HCT116 (cell line): ENCODE results near the gene TTC12. TPM values are rescaled to one million over a fixed set of nuclear protein-coding genes. Genes with fewer than 3 reads are reported as not detected.

Source experiments
- ATAC-seq: fragments of 200-7000 bp; cut with Tn5 transposase; 2 replicates; pipeline ENCODE4 v1.9.1; 2020; ENCODE audit warnings: mild to moderate bottlenecking, moderate library complexity
- BruUV-seq: library from RNA; stranded (reverse); fragments of 400-500 nt; replicated peaks from 2 replicates; lab custom pipeline; 2021; lab: Mats Ljungman, UMichigan
- CTCF ChIA-PET: fragments of 300-600 bp; sonication (Branson Sonifier 250); formaldehyde crosslinking; loops from one replicate; lab custom pipeline; 2021; ENCODE audit warnings: antibody characterized with exemption; lab: Charles Lee
- POLR2A ChIA-PET: fragments of 300-600, 350-600 bp; sonication (Branson Sonifier 250); formaldehyde crosslinking; loops from one replicate; lab custom pipeline; 2021; ENCODE audit warnings: antibody characterized with exemption; lab: Charles Lee
- RAD21 ChIA-PET, 2 experiments: fragments of 300-600 bp; sonication (Branson Sonifier 250); formaldehyde crosslinking; loops; one replicate each; lab custom pipeline; 2023; ENCODE audit warnings: low total read pairs in 2 of 2; ENCODE audit not compliant: uncharacterized antibody in 2 of 2, unreplicated experiment in 2 of 2, low non-redundant PET in 1 of 2; lab: Charles Lee
- DNase-seq: peaks from one replicate; pipeline ENCODE4 v3.0.0-alpha.2; 2010; ENCODE audit warnings: low read depth, low spot score
- H2AFZ ChIP-seq: fragments of 200-600 bp; shearing (Covaris generic), sonication (generic); 2 replicates; pipeline ENCODE4 v1.6.1; 2017; ENCODE audit warnings: low read depth, mixed run types, mixed read lengths, antibody characterized with exemption, low read length; ENCODE audit not compliant: poor library complexity, severe bottlenecking
- H3K27ac ChIP-seq: 2 replicates; pipeline ENCODE4 v1.5.1; 2012; ENCODE audit warnings: low read depth, low read length
- H3K27me3 ChIP-seq: fragments of 200-600 bp; sonication (generic); 2 replicates; pipeline ENCODE4 v1.6.1; 2016; ENCODE audit warnings: mixed run types, low read length, mixed read lengths; ENCODE audit not compliant: insufficient read depth
- H3K36me3 ChIP-seq, 2 experiments: fragments of 200-500 bp in 1 of 2; fragments of 200-600 bp in 1 of 2; sonication (Bioruptor generic) in 1 of 2; sonication (generic) in 1 of 2; 2 replicates each; pipeline versions ENCODE4 v1.5.1 to v1.6.1; 2014 to 2016; ENCODE audit warnings: low read length in 2 of 2, inconsistent platforms in 1 of 2, mixed read lengths in 1 of 2, mixed run types in 1 of 2; ENCODE audit not compliant: insufficient read depth in 2 of 2, control insufficient read depth in 1 of 2
- H3K4me1 ChIP-seq, 2 experiments: fragments of 200-600 bp in 1 of 2; sonication (generic) in 1 of 2; 2 replicates each; pipeline versions ENCODE4 v1.5.1 to v1.6.1; 2012 to 2017; ENCODE audit warnings: low read length in 2 of 2, inconsistent platforms in 1 of 2, mild to moderate bottlenecking in 1 of 2, mixed read lengths in 1 of 2, mixed run types in 1 of 2, moderate library complexity in 1 of 2; ENCODE audit not compliant: insufficient read depth in 2 of 2, control insufficient read depth in 1 of 2
- H3K4me2 ChIP-seq: fragments of 200-600 bp; sonication (generic); 2 replicates; pipeline ENCODE4 v1.6.1; 2017; ENCODE audit warnings: mixed run types, low read length, mixed read lengths
- H3K4me3 ChIP-seq, 2 experiments: fragments of 200-600 bp in 1 of 2; sonication (generic) in 1 of 2; replicated peaks in 1 of 2; 2 replicates each; pipeline ENCODE4 v1.5.1; 2011 to 2016; ENCODE audit warnings: low read length in 2 of 2, control low read depth in 1 of 2, low read depth in 1 of 2, mild to moderate bottlenecking in 1 of 2, mixed read lengths in 1 of 2, mixed run types in 1 of 2
- H3K79me2 ChIP-seq: fragments of 200-600 bp; sonication (generic); 2 replicates; pipeline ENCODE4 v1.6.1; 2017; ENCODE audit warnings: mild to moderate bottlenecking, mixed run types, low read length, moderate library complexity, mixed read lengths; ENCODE audit not compliant: insufficient read depth
- H3K9ac ChIP-seq: fragments of 200-600 bp; sonication (generic); 2 replicates; pipeline ENCODE4 v1.6.1; 2016; ENCODE audit warnings: low read length, mixed read lengths
- H3K9me2 ChIP-seq: fragments of 200-600 bp; sonication (generic), shearing (Covaris generic); 2 replicates; pipeline ENCODE4 v1.6.1; 2017; ENCODE audit warnings: mixed run types, mild to moderate bottlenecking, moderate library complexity; ENCODE audit not compliant: insufficient read depth
- H3K9me3 ChIP-seq, 2 experiments: fragments of 200-500 bp in 1 of 2; fragments of 200-600 bp in 1 of 2; sonication (Bioruptor generic) in 1 of 2; sonication (generic) in 1 of 2; 2 replicates each; pipeline ENCODE4 v1.6.1; 2014 to 2017; ENCODE audit warnings: low read length in 2 of 2, mixed read lengths in 2 of 2, inconsistent platforms in 1 of 2, low read depth in 1 of 2, mild to moderate bottlenecking in 1 of 2, mixed run types in 1 of 2, moderate library complexity in 1 of 2; ENCODE audit not compliant: control insufficient read depth in 1 of 2, insufficient read depth in 1 of 2
- H4K20me1 ChIP-seq: fragments of 200-600 bp; sonication (generic), shearing (Covaris generic); 2 replicates; pipeline ENCODE4 v1.6.1; 2017; ENCODE audit warnings: mixed run types, mild to moderate bottlenecking, moderate library complexity; ENCODE audit not compliant: insufficient read depth
- CBX3 ChIP-seq: IDR thresholded peaks from 2 replicates; pipeline ENCODE4 v1.6.1; 2012; ENCODE audit warnings: low read depth
- CEBPB ChIP-seq: IDR thresholded peaks from 2 replicates; pipeline ENCODE4 v1.6.1; 2012; ENCODE audit warnings: low read depth
- EZH2 ChIP-seq: fragments of 200-600 bp; sonication (generic); IDR thresholded peaks from 2 replicates; pipeline ENCODE4 v1.6.1; 2017; ENCODE audit warnings: antibody characterized with exemption, mixed run types
- EZH2phosphoT487 ChIP-seq: fragments of 200-600 bp; IDR thresholded peaks from 2 replicates; pipeline ENCODE4 v1.6.1; 2018; ENCODE audit warnings: antibody characterized with exemption, borderline replicate concordance
- FOSL1 ChIP-seq: IDR thresholded peaks from 2 replicates; pipeline ENCODE4 v1.6.1; 2012; ENCODE audit warnings: low read depth
- JUND ChIP-seq: IDR thresholded peaks from 2 replicates; pipeline ENCODE4 v1.6.1; 2012
- POLR2AphosphoS5 ChIP-seq: IDR thresholded peaks from 2 replicates; pipeline ENCODE4 v1.6.1; 2011; ENCODE audit warnings: mild to moderate bottlenecking, low read depth, low read length, moderate library complexity
- SRF ChIP-seq: IDR thresholded peaks from 2 replicates; pipeline ENCODE4 v1.6.1; 2012; ENCODE audit warnings: low read depth
- ZFX ChIP-seq: fragments of 450-650 bp; IDR thresholded peaks from 2 replicates; pipeline ENCODE4 v1.6.1; 2017
- ZNF274 ChIP-seq: fragments of 200-500 bp; sonication (Bioruptor generic); IDR thresholded peaks from 2 replicates; pipeline ENCODE4 v1.6.1; 2014; ENCODE audit warnings: mild to moderate bottlenecking, low read depth, low read length, inconsistent platforms
- intact Hi-C: fragments of 100-400 bp; cut with micrococcal nuclease; formaldehyde crosslinking; loops from 2 replicates; pipeline ENCODE4 v1.10.0; 2022
- total RNA-seq: library from RNA; stranded (reverse); gene quantifications from one replicate; pipeline ENCODE4 v1.2.1, GENCODE V29; 2021; ENCODE audit not compliant: unreplicated experiment
- TF ChIP-seq, protein P1 (sequence below): IDR thresholded peaks from 2 replicates; pipeline ENCODE4 v1.6.1; 2011; ENCODE audit warnings: mild to moderate bottlenecking, low read length, moderate library complexity; ENCODE audit not compliant: insufficient replicate concordance; ENCODE audit errors: extremely low read depth
- TF ChIP-seq, protein P2 (sequence below): IDR thresholded peaks from 2 replicates; pipeline ENCODE4 v1.6.1; 2012
- TF ChIP-seq, protein P3 (sequence below): IDR thresholded peaks from 2 replicates; pipeline ENCODE4 v1.6.1; 2012; ENCODE audit warnings: low read depth

Gene TTC12
- total RNA-seq, 1 experiment from 2014 or later = 12.6 TPM

DNA sequence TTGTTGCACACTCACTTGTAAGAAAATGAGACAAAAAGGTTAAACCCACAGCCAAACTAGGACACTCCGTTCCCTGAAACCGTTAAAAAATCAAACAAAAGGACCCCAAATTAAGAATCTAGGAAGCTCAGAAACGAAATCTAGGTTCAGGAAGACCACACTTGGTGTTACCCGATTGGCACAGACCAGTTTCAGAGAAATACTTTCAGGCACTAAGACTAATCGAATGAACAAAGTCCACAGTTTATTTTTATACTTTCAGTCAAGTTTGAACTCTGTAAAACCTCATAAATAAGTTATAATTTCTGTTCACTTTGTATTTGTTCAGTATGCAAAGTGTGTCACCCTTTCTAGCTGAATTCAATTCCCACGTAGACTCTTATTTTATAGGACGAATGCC lies 38.8 kb upstream of the TTC12 start (continued):
- TF ChIP-seq, protein P1, sequence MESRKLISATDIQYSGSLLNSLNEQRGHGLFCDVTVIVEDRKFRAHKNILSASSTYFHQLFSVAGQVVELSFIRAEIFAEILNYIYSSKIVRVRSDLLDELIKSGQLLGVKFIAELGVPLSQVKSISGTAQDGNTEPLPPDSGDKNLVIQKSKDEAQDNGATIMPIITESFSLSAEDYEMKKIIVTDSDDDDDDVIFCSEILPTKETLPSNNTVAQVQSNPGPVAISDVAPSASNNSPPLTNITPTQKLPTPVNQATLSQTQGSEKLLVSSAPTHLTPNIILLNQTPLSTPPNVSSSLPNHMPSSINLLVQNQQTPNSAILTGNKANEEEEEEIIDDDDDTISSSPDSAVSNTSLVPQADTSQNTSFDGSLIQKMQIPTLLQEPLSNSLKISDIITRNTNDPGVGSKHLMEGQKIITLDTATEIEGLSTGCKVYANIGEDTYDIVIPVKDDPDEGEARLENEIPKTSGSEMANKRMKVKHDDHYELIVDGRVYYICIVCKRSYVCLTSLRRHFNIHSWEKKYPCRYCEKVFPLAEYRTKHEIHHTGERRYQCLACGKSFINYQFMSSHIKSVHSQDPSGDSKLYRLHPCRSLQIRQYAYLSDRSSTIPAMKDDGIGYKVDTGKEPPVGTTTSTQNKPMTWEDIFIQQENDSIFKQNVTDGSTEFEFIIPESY = no peak

DNA sequence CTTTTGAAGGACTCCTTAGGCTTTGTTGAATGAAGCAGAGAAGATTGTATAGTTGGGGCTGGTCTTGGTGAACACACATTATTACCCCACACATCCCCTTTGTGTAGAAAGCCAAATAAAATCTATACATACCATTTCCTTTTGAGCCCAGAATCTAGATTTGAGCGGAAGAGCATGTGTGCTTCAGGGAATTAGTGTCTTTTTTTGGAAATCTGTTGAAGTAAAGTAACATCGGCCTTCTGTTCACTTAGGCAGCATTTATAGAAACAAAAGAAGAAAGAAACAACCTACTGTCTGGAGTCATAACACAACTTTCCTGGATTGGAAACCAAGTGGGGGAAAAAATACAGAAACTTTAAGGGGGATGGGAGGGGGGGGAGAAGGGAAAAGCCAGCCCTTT lies 37.9 kb upstream of the TTC12 start:
- TF ChIP-seq CEBPB (no peak), EZH2 (no peak), ZNF274 (no peak), SRF (no peak), ZFX (no peak), EZH2phosphoT487 (no peak), FOSL1 (no peak), JUND (no peak), CBX3 (no peak), POLR2AphosphoS5 (no peak)
- TF ChIP-seq, protein P1 = no peak
- TF ChIP-seq, protein P2, sequence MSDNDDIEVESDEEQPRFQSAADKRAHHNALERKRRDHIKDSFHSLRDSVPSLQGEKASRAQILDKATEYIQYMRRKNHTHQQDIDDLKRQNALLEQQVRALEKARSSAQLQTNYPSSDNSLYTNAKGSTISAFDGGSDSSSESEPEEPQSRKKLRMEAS = no peak
- TF ChIP-seq, protein P3, sequence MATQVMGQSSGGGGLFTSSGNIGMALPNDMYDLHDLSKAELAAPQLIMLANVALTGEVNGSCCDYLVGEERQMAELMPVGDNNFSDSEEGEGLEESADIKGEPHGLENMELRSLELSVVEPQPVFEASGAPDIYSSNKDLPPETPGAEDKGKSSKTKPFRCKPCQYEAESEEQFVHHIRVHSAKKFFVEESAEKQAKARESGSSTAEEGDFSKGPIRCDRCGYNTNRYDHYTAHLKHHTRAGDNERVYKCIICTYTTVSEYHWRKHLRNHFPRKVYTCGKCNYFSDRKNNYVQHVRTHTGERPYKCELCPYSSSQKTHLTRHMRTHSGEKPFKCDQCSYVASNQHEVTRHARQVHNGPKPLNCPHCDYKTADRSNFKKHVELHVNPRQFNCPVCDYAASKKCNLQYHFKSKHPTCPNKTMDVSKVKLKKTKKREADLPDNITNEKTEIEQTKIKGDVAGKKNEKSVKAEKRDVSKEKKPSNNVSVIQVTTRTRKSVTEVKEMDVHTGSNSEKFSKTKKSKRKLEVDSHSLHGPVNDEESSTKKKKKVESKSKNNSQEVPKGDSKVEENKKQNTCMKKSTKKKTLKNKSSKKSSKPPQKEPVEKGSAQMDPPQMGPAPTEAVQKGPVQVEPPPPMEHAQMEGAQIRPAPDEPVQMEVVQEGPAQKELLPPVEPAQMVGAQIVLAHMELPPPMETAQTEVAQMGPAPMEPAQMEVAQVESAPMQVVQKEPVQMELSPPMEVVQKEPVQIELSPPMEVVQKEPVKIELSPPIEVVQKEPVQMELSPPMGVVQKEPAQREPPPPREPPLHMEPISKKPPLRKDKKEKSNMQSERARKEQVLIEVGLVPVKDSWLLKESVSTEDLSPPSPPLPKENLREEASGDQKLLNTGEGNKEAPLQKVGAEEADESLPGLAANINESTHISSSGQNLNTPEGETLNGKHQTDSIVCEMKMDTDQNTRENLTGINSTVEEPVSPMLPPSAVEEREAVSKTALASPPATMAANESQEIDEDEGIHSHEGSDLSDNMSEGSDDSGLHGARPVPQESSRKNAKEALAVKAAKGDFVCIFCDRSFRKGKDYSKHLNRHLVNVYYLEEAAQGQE = no peak
- CTCF ChIA-PET = no interaction called here
- POLR2A ChIA-PET = no interaction called here

More for the DNA sequence above, 37.9 kb upstream of the TTC12 start:
- no TSS peak for BruUV-seq
- Histone ChIP-seq H3K4me2 (no peak overlapping the region), H4K20me1 (no peaks in the 10 kb centered on the region), H3K4me3 (no peak overlapping the region), H3K27ac (no peak overlapping the region), H3K9ac (no peak overlapping the region), H3K79me2 (no peaks in the 10 kb centered on the region), H3K4me1 (no peaks in the 10 kb centered on the region), H3K36me3 (no peaks in the 10 kb centered on the region), H3K9me2 (no peaks in the 10 kb centered on the region), H2AFZ (no peak overlapping the region), H3K9me3 (no peaks in the 10 kb centered on the region), H3K27me3 (peaks cover 19% of the 10 kb centered on the region; the same call in 1 of the 2 replicates)
- intact Hi-C loops = no loop called here
- RAD21 ChIA-PET = no interaction called here
- no peak for DNase-seq
- ATAC-seq = no peak
